ENCODE measurements around the gene ERC2.

The ERC2 gene

GRCh38 chr3:55639896-55640765 lies 828.1 kb downstream of the ERC2 start:
- no peak overlapping the region for H3K4me3 ChIP-seq (ENCODE audit: control insufficient read depth, low read depth, low read length)
- no peak for TF ChIP-seq CTCF (conservative IDR thresholded peaks at IDR 0.05; ENCODE audit: control insufficient read depth, insufficient read depth, low read depth, low read length)
- DNase-seq (ENCODE audit: low read depth), result no peak

- DNase-seq (ENCODE audit: low read depth), result no peak
- no peak overlapping the region for H3K4me3 ChIP-seq (ENCODE audit: control insufficient read depth, low read depth, low read length)
- no peak for TF ChIP-seq CTCF (conservative IDR thresholded peaks at IDR 0.05; ENCODE audit: control insufficient read depth, insufficient read depth, low read depth, low read length)
These were observed 829.1 kb downstream of the ERC2 start for GRCh38 chr3:55639143-55639542.

GRCh38 chr3:55637906-55638638 lies 830.2 kb downstream of the ERC2 start:
- peak; percentile 49 for DNase-seq (ENCODE audit: low read depth)
- no peak overlapping the region for H3K4me3 ChIP-seq (ENCODE audit: control insufficient read depth, low read depth, low read length)
- TF ChIP-seq CTCF (conservative IDR thresholded peaks at IDR 0.05; ENCODE audit: control insufficient read depth, insufficient read depth, low read depth, low read length), result no peak

GRCh38 chr3:55636300-55637195 lies 831.7 kb downstream of the ERC2 start:
- no peak for TF ChIP-seq CTCF (conservative IDR thresholded peaks at IDR 0.05; ENCODE audit: control insufficient read depth, insufficient read depth, low read depth, low read length)
- DNase-seq (ENCODE audit: low read depth), result no peak

GRCh38 chr3:55634345-55634744 lies 833.9 kb downstream of the ERC2 start:
- H3K4me3 ChIP-seq (ENCODE audit: control insufficient read depth, low read depth, low read length), result no peak overlapping the region
- no peak for TF ChIP-seq CTCF (conservative IDR thresholded peaks at IDR 0.05; ENCODE audit: control insufficient read depth, insufficient read depth, low read depth, low read length)
- DNase-seq (ENCODE audit: low read depth), result no peak

More at GRCh38 chr3:55636300-55637195, 831.7 kb downstream of the ERC2 start:
- no peak overlapping the region for H3K4me3 ChIP-seq (ENCODE audit: control insufficient read depth, low read depth, low read length)

GRCh38 chr3:55633333-55633732 lies 834.9 kb downstream of the ERC2 start:
- TF ChIP-seq CTCF (conservative IDR thresholded peaks at IDR 0.05; ENCODE audit: control insufficient read depth, insufficient read depth, low read depth, low read length), result no peak
- DNase-seq (ENCODE audit: low read depth), result no peak

More at GRCh38 chr3:55633333-55633732, 834.9 kb downstream of the ERC2 start:
- H3K4me3 ChIP-seq (ENCODE audit: control insufficient read depth, low read depth, low read length), result no peak overlapping the region

Measured in fibroblast of mammary gland (primary cell).